Myocyte (in vitro differentiated cells): ENCODE data around the gene RAB44. TPM values are rescaled to one million over a fixed set of nuclear protein-coding genes. Genes with fewer than 3 reads are reported as not detected.
"Not testable (repeated sequence)": the region's sequence is repeated elsewhere in the genome, so short reads cannot be mapped to it uniquely, and the experiment has no call there.

Source experiments
- DNase-seq: peaks from one replicate; pipeline ENCODE4 v3.0.0-alpha.2; 2012; ENCODE audit warnings: low read depth
- total RNA-seq: library from RNA; depleted of rRNA; stranded (reverse); fragments of >200 nt; gene quantifications from 2 replicates; pipeline ENCODE4 v1.2.3, GENCODE V29; 2014

Gene RAB44
- total RNA-seq, 1 donor from 2014 or later: not detected

- peak; percentile 37 for DNase-seq
Observed at GRCh38 chr6:36686668-36687513, 10.7 kb upstream of the RAB44 start.

DNA sequence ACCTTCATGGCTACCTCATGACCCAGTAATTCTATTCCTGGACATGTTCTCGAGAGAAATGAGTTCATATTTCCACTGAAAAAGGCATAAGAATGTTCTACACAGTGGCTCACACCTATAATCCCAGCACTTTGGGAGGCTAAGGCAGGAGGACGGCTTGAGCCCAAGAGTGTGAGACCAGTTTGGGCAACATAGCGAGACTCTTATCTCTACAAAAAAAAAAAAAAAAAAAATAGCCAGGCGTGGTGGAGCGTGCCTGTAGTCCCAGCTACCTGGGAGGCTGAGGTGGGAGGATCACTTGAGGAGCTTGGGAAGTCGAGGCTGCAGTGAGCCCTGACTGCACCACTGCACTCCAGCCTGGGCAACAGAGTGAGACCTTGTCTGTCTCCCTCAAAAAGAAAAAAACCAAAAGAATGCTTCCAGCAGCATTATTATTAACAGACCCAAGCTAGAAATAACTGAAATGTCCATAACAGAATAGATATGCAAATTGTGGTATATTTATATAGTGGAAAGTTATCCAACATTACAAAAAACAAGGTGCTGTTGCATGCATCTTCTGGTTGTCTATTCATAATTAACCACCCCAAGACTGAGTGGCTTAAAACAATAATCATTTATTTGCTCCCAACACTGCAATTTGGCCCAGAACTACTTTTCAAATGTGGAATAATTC, 9.4 kb upstream of the RAB44 start:
- peak; percentile 60 for DNase-seq

GRCh38 chr6:36688739-36689075, 8.9 kb upstream of the RAB44 start:
- peak; percentile 71 for DNase-seq

DNA sequence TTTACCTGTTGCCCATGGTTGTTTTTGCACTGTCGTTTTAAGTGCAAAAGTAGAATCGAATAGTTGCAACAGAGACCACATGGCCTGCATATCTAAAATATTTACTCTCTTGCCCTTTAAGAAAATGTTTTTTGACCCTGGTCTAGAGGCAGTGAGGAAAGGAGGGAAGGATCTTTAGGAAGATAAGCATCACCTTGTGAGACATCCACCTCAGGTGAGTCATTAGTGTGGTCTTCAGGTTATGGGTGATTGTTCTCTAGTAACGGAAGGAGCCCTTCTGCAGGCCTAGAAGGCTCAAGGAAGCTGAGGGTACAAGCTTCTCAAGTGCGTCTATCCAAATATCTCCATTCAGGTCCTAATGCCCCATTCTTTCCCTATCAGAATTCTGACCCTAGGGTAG, 6.6 kb upstream of the RAB44 start:
- no peak for DNase-seq

DNA sequence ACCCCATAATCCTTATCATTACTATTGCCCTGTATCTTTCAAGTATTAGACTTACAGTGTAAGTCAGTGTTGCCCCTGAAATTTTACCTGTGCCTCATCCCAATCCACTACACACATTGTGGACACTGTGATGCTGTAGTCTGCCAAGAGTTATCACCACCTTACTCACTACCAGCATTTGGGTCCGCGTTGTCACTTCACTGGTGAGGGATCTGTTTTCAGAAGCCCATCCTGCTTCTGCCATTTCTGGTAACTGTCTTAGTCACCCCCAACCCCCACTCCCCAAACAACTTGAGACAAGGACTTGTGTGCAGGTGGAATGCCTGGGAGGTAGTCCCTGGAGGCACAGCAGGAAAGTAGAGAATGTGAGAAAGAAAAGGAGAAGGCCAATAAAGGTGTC, 6.0 kb upstream of the RAB44 start:
- no peak for DNase-seq

DNA sequence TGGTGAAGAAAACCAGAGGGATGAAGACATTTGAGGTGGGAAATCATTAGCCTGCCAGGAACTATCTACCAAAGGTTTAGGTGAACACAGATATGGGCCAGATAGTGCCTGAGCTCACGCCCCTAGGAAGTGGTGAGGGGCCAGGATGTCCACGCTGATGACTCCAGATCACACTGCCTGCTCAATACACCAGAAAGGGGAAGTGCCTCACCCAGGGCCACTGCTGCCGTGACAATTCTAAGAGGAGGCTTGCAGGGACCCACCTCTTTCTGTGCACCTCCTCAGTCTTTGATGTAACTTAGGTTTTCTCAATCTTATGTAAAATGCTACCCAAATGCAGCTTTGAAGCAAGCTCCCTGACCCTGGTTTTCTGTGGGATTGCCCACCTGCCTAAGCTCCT, 5.4 kb upstream of the RAB44 start:
- no peak for DNase-seq

DNA sequence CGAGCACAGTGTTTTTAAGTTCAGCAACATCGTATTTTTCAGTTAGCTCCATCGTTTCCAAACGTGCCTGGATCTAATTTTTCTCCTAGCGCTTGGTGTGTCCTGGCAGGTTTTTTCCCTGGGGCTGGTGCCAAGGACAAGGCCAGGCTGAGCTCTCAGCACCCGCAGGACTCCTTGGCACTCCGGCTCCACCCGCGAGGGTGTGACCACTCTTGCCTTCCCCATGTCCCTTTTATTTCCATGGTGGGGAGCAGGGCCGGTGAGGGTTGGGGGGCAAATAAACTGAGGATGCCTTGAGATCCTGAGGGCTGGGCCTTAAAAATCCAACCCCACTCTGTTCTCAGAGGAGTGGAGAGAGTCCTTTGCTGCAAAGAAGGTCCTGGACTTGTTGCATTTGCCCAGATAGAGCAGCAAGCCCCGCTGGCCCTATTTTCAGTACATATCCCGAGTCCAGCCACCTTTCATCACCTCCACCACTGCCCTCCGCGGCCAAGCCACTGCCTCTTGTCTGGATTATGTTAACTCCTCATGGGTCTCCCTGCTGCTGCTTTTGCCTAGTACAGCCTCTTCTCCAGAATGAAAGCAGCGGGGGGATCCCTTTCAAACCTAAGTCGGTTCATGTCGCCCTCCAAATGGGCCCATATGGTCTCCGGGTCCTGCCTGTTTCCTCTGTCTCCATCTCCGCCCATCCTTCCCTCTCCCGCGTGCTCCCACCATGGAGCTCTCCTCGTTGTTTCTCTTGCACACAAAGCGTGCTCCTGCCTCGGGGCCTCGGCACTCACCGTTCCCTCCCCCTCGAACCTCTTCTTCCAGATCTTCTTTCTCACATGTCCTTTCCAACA, 4.5 kb upstream of the RAB44 start:
- DNase-seq: peak; percentile 56

DNA sequence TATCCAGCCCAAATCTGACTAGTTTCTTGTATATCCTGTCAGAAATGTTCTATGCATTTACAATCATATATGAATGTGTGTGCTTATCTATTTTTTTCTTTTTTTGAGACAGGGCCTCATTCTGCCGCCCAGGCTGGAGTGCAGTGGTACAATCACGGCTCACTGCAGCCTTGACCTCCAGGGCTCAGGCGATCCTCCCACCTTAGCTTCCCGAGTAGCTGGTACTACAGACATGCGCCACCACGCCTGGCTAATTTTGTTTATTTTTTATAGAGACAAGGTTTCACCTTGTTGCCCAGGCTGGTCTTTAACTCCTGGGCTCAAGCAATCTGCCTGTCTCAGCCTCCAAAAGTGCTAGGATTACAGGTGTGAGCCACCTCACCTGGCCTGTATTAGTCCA, 3.0 kb upstream of the RAB44 start:
- no peak for DNase-seq

GRCh38 chr6:36695414-36695813, 2.2 kb upstream of the RAB44 start:
- no peak for DNase-seq

DNA sequence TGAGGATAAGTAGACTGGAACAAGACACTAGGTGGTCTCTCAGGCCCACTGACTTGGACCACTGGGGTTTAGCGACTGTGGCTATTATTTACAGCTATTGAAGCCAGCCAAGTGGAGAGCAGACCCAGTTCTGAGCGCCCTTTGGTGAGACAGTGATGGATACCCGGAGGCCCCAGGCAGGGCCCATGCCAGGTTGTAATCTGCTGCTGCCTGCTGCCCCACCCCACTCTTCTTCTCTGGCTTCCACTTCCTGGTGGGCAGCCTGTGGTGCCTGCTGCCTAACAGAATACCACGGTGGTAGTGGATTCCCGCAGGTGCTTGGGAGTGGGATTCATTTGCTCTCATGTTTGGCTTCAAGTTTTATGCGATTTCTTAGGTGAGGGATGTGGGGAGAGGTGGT, 570 bp downstream of the RAB44 start:
- no peak for DNase-seq

GRCh38 chr6:36698871-36699271, 1.2 kb downstream of the RAB44 start:
- no peak for DNase-seq

DNA sequence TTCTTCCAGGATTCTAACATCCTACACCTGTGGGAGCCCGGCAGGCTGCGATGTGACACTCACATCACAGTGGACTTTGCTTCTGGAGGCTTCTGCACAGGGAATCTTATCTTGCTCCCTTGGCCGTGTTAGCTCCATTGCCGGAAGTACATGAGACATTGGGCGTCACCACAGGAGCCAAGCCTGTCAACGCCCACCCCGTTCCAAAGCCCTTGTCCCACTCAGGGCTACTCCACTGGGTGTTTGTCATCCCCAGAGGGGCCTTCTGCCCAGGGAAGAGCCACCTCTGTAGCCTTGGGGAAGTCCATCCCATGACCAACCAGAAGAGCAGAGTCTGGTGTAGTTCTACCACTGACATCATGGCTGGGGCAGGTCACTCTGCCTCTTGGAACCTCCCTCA, 1.7 kb downstream of the RAB44 start:
- DNase-seq: no peak

- DNase-seq: no peak
Observed at GRCh38 chr6:36700071-36700812, 2.6 kb downstream of the RAB44 start.

DNA sequence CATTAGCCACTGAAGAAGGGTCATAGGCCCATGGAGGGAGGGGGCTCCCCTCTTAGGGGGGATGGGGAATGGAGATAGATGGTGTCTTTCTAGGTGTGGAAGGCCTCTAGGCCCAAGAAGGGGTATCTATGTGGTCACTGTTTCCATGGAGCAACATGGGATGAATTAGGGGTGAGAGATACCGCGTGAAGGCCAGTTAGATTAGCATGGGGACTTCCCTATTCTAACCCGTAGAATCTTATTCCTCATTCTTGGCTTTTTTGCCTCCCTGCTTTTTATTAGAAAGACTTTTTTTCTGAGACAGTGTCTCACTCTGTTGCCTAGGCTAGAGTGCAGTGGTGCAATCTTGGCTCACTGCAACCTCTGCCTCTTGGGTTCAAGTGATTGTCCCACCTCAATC, 3.2 kb downstream of the RAB44 start:
- no peak for DNase-seq

- DNase-seq: peak; percentile 25
Observed at GRCh38 chr6:36701401-36701991, 3.9 kb downstream of the RAB44 start.

- no peak for DNase-seq
Observed at GRCh38 chr6:36702656-36703055, 5.0 kb downstream of the RAB44 start.

DNA sequence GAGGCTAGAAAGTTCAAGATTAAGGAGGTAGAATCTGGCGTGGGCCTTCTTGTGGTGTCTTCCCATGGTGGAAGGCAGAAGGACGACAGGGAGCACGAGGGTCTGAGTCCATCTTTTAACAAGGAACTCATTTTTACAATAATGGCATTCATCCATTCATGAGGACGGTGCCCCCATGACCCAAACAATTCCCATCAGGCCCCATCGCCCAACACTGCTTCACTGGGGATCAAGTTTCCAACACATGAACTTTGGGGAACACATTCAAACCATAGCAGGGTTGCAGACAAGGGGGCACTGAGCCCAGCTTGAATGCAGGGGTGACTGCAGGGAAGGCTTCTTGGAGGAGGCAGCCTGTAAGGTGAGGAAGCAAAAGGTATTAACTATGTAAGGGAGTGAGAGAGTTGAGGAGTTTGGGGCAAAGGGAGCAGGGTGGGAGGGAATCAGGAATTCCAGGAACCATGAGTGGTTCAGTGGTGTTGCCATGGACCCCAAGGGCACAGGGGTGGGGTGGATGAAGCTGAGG, 5.5 kb downstream of the RAB44 start:
- no peak for DNase-seq

DNA sequence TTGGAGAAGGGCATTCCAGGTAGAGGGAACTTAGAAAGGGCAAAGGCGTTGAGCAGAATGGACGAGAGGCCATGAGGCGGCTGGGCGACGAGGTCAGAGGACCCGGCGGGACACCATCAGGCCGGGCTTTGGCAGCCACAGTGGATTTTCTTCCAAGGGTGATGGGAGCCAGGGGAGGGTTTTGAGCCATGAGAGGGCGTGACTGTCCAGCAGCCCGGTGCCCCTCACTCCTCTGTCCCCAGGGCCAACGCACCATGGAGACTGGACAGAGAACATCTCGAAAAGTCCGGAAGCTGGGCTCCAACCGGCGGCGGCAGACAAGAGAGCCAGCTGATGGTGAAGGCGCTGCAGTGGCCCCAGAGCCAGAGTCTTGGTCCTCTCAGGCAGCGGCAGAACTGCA, 6.4 kb downstream of the RAB44 start:
- DNase-seq: no peak

- DNase-seq: not testable (repeated sequence)
Observed at GRCh38 chr6:36704961-36705577, 7.4 kb downstream of the RAB44 start.

- no peak for DNase-seq
Observed at GRCh38 chr6:36706339-36706738, 8.7 kb downstream of the RAB44 start.
